T1000 (cell line): ENCODE data around the gene IFRD1.

Source experiments
- DNase-seq: peaks from one replicate; lab custom pipeline; 2025; ENCODE audit warnings: mixed read lengths; lab: John Stamatoyannopoulos, UW

IFRD1 gene, protein sequence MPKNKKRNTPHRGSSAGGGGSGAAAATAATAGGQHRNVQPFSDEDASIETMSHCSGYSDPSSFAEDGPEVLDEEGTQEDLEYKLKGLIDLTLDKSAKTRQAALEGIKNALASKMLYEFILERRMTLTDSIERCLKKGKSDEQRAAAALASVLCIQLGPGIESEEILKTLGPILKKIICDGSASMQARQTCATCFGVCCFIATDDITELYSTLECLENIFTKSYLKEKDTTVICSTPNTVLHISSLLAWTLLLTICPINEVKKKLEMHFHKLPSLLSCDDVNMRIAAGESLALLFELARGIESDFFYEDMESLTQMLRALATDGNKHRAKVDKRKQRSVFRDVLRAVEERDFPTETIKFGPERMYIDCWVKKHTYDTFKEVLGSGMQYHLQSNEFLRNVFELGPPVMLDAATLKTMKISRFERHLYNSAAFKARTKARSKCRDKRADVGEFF

DNA sequence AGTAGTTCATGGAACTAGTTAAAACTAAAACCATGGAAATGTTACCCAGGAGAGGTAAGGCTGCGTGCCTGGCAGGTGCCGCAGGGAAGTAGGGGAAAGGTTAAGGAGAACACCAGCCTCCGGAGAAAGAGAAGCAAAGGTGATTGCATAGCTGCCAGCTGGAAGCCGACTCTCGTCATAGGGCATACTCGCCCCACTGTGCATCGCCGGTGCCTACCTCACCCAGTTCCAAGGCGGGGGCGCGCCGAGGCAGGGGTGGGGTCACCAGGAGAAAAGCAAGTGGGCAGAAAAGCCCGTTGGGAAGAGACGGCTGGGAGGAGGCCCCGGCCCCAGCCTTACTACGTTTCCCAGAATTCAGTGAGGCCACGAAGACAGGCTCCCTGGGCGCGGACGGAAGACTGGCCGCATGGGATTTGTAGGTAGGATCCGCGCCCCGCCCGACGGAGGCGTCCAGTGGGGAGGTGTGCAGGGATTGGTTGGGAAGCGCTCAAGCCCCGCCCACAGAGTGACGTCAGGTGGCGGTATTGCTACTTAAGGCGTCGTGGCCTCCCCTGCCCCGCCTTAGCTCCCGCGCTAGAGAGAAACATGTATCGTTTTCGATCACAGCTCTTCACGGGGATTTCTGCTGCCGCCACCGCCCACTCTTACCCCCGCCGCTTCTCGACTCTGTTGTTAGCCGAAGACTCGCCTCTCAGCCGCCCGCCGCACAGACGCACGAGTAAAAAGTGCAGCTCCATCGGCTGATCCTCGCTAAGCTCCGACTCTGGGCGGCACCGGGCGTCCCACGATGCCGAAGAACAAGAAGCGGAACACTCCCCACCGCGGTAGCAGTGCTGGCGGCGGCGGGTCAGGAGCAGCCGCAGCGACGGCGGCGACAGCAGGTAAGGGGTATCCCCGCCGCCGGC is at the start of gene IFRD1:
IFRD1 (plus strand) TSS at position 559 of the 905 bp plus-strand sequence; CDS start at position 788, 229 bp downstream.
- peak; percentile 88 for DNase-seq

DNA sequence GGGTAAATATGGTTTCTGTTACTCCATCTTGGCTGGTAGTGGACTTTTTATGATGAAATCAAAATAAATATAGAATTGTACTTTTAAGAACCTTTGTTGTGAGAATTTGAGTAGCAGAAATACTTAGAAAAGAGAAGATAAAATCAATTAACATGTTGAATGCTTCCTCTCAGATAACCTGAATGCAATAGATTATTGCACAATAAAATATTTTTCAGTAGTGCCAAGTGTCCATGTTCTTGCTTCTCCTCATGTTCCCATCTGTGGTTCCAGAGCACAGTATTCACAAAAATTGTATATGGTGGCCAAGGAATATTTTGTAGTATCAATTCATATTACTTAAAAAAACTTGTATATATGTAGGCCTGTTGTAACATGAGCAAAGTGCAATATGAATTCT is 45.9 kb upstream of the IFRD1 start:
- DNase-seq, result no peak

DNA sequence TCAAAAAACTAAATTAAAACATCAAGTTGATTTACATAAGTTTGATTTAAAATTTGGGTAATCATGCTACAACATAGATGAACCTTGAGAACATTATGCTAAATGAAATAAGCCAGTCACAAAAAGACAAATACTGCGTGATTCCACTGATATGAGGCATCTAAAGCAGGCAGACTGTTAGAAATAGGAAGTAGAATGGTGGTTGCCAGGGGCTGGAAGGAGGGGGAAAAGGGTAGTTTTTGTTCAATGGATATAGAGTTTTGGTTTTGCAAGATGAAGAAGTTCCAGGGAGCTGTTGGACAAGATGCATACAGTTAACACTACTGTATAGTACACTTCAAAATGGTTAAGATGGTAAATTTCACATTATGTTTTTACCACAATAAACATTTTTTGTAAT is 45.0 kb upstream of the IFRD1 start:
- DNase-seq, result no peak

DNA sequence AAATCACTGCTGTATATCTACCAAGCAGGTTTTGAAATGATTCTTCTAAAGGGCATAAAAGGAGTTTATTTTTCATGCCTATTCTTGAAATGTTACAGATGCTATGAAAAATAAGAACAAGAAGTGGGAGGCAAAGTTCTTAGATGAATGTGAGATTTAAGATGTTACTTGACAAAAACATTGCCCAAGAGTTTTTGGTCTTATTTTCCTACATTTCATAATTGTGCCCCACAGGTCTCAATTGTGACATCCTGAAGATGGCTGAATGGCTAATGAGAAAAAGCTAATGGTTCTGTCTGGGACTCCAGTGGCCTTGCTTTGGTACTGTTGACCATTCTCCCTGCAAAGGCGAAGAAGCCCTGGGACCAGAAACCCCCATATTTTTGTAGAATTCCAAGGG is 43.0 kb upstream of the IFRD1 start:
- no peak for DNase-seq

DNA sequence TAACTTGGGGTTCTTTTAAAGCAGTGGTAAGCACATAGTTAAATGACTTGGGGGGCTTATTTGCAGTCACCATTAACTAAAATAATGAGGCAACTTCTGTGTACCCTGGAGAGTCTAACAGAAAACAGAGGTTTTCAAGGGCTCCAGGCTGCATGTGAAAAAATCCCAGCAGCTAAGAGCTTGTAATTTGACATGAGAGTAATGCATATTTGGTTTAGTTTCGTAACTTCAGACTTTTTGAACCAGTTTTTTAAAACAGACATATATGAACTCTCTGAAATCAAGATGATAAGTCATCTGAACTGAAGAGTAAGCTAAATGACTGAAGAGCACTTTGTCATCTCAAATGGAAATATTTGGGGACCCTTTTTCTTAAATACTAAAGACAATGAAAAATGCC is 40.2 kb upstream of the IFRD1 start:
- no peak for DNase-seq

DNA sequence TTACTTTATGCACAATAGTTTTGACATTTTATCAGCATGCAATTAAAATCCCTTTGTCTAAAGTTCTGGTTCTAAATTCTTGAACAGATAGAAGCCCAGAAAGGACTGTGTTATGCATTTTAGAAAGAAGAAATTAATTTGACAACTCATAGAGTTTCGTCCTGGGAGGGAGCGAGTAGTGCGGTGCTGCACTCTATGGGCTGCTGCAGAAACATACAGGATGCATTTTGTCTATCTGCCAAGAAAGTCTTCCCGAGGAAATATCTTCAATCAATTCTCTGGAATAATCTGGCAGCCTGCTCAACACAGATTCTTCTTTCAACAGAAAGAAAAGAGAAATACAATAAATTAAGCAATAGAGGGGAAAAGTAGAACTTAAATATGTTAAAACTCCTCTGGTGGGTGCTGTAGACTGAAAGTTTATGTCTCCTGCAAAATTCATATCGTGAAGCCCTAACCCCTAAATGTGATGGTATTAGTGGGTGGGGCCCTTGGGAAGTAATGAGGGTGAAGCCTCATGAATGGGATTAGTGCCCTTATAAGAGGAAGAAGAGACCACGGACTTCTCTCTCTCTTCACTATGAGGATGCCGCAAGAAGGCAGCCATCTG is 39.0 kb upstream of the IFRD1 start:
- DNase-seq, result no peak

DNA sequence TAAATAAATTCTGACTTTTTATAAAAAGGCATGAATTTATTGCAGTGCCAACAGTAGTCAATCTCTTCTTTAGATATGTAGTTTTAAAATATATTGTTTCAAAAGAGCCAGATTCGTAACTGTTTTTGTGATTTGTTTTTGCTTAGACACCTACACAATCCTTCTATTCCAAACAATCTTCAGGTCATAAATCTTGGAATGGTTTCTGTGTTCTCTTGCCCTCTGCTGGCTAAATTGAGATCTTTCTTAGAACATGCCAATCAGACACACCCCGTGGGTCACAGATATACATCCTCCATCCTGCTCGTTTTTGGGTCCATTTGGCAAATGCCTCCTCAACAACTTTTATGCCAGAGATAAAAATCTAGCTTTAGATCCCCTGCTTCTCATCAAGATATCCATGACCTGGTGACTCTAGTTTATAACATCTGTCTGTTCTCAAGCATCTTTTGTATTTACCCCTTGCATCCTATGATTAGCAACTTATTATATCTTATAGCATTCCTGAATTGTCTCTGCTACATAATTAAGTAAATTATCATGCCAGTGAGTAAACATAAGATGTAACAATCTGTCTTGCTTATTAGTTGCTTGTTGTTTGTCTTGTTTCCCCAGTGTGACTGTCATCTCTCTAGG is 35.3 kb upstream of the IFRD1 start:
- DNase-seq, result no peak

DNA sequence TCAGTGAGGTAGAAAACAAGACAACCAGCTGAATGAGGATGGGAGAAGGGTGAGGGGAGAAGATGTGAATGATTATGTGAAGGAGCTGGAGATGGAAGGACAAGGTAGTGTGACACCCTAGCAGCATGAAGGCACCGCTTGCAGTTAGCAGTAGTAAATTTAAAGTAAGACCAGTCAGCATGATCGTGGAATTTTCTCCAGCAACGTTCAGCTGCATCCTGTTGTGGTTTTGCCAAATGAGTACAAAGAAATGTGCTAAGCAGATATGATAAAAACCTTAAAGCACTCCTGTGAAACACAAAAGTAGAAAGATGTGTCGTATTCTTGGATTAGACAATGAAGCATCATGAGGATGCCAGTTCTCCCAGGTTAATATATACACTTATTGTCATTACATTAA is 34.1 kb upstream of the IFRD1 start:
- DNase-seq, result no peak

DNA sequence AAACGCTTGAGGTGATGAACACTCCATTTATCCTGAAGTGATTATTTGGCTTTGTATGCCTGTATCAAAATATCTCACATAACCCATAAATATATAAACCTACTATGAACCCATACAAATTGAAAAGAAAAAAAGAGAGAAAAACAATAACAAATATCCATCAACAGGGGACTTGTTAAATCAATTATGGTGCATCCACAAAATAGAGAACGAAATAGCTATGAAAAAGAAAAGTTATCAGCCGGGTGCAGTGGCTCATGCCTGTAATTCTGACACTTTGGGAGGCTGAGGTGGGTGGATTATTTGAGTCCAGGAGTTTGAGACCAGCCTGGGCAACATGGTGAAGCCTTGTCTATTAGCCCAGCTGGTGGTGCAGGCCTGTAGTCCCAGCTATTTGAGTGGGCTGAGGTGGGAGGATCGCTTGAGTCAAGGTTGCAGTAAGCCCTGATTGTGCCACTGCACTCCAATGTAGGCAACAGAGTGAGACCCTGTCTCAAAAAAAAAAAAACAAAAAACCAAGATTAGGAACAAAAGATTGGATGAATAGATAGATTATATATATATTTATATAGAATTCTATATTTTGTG is 30.6 kb upstream of the IFRD1 start:
- no peak for DNase-seq

DNA sequence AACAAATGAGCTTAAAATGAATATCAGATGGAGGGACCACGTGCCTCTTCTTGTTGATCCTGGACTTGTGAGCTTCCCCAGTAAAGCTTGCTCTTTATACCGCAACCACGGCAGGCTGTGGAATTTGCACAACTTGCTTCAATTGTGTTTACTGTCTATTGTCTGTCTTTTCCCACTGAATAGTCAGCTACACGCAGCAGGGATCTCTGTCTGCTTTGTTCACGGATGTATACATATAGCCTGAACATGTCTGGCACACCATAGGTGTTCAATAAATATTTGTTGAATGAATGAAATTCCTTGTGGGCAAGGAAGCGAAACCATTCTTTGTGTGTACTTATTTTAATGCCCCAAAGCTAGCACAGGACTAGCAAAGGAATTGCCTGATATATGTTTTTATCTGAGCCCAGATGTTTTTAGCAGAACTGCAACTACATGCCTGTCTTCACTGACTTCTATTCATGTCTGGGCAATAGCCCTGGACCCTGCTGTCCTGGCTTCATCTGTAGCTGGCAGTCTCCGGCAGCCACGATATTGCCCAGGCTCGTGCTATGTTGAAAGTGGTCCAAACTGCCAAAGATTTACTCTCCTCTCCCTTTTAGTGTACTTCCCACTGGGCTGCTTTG is 29.9 kb upstream of the IFRD1 start:
- no peak for DNase-seq

DNA sequence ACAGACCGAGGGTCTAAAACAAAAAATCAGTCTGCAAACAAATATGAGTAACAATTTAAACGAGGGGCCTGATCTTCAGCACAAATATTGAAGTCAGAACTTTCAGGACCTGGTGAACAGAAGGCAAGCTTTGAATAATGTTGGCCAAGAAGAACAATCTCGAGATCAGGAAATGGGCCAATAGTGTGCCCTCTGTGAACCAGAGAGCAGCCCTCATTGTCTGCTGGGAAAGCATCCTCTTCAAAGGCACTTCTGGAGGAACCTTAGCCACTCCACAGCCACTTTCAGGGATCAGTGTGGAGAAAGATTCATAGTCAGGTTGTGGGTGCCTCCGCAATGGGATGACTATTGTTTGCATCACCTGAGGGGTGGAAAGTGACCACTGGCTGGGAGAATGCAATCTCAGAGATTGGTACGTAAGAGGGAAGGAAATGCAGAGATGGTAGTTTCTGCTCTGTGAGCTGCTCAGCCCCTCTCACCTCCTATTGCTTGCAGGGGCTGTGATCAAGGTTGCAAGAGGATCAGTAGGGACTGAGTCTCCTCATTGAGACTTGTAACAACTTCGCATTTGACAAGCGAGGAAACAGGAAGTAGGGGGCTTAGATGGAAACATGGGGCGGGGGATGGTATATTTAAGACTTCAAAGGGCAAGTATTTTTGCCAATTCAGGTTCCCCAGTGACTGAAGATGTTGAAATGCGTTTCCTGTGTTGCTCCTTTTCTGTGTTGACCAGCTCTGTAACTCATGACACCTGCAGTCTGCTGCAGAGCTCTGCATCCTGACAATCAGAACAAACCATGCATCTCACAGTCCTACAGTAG is 28.4 kb upstream of the IFRD1 start:
- DNase-seq, result no peak

DNA sequence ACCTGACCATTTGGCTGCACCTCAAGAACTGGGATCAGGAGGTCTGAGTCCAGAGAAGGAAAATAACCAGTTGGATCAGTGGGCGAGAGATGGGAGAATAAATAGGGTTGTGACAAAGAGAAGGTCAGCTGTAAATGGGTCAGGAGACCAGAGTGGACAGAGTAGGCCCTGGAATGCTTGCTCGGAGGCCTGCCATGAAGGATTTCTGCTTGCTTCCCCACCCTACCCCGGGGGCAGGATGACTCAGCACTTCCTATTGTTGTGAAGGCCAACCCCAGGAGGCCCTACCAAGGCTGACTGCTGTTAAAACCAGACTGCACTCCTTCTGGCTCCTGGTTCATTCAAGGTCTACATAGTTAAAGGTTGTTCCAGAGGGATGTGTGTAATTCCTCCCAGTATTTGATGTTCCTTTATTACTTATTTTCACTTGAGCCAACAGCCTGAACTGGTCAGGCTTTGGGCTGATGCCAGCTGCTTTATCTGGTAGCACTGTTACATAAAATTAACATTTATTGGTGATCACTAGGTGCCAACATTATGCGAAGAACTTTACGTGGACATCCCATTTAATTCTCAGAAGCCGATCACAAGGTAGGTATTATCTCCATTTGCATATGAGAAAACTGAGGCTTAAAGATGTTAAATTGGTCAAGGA is 27.3 kb upstream of the IFRD1 start:
- DNase-seq, result peak; percentile 80

DNA sequence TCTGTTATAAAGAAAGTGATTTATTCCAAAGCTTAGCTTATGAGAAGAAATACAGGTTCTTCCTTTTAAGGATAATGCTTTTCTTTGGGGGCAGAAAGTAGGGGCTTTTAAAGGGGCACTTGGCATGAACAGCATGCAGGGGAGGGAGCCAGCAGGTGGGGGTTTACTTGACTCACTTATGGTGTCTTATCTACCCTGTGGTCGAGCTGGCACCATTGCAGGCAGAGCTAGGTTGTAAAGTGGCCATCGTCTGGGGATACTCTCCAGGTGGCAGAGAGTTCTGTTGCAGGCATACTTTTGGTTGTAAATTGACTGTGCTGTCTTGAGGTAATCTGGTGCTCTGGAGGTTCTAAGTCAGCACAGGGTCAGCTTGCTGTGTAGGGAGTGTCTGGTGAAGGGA is 26.3 kb upstream of the IFRD1 start:
- DNase-seq, result no peak

DNA sequence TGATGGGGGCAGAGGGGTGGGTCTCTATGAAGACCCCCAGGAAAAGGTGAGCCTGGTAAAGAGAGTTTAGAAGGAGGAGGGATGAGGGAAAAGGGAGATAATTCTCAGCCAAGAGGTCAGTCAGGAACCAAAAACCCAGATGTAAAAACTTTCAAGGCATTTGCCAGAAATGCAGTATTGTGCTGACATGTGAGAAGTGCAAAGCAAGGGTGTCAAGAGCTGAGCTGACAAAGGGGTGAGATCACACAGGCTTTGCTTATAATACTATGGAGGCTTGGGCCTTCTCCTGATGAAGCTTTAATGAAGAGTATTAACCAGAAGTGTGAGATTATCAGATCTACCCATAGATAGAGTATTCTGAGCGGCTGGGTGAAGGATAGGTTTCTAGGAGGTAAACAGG is 22.3 kb upstream of the IFRD1 start:
- no peak for DNase-seq

DNA sequence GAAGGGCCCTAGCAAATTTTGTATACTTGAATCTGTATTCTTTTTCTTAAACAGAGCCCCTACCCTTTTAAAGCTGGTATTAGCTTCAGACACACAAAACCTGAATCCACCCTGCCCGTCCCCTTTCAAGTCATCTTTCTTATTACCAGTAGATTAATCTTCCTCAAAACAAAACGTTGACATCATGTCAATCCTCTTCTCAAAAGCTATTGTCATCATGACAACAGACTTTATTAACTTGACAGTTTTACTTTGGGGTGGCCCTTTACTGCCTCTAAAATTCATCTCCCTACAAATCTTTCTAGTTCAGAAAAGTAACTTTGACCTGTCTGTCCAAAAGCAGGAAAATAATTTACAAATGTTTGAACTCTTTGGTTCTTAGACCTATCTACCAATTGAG is 21.5 kb upstream of the IFRD1 start:
- no peak for DNase-seq

DNA sequence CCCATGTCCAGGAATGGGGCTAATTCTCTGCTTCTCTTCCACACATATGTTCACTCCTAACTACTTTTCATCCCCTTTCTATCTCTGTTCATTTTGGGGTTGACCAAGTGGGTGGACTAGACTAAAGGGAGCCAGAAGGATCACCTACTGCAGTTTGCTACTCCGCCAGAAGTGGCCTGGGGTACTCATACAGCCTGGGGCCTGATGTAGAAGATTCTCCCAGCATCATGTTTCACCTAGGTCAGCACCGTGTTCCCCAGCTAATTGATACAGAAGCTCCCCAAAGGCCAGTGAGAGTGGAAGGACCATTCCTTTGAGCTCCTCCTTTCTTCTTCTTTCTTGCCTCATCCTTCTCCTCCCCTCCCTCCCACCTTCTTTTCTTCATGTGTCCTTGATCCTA is 19.6 kb upstream of the IFRD1 start:
- no peak for DNase-seq

DNA sequence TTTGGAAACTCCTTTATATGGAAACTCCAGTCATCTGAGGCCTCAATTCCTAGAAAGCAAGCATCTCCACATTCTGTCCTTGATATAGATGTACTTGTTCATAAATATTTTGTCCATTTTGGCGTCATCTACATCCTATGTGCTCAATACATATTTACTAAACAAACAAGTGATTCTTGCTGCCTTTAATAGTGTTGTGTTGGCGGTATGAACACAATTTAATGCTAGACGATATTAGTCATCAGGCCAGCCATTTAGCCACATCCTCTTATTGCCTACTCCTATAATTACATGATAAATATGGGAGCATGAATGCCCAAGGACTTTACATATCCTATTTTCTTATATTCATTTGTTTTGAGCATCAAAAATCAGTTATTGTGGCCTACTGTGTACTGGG is 18.5 kb upstream of the IFRD1 start:
- DNase-seq, result no peak

DNA sequence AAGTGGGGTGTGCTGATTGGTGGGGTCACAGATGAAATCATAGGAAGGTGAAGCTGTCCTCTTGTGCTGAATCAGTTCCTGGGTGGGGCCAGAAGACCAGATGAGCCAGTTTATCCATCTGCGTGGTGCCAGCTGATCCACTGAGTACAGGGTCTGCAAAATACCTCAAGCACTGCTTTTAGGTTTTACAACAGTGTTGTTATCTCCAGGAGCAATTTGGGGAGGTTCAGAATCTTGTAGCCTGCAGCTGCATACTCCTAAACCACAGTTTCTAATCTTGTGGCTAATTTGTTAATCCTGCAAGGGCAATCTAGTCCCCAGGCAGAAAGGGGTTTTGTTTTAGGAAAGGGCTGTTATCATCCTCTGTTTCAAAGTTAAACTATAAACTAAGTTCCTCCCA is 17.0 kb upstream of the IFRD1 start:
- no peak for DNase-seq

DNA sequence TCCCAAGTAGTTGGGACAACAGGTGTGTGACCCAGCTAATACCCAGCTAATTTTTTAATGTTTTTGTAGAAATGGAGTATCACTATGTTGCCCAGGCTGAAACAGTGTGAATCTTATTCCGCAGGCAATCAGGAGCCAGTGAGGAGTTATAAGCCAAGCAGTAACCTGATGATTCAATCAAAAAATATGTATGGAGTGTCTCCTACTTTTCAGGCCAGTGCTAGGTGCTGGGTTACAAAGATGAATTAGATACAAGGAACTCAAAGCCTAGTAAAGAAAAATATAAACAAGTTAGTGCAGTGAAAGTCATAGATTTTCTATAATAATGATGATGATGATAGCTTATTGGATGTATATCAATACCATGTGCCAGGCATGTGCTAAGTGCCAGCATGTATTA is 13.2 kb upstream of the IFRD1 start:
- DNase-seq, result no peak

DNA sequence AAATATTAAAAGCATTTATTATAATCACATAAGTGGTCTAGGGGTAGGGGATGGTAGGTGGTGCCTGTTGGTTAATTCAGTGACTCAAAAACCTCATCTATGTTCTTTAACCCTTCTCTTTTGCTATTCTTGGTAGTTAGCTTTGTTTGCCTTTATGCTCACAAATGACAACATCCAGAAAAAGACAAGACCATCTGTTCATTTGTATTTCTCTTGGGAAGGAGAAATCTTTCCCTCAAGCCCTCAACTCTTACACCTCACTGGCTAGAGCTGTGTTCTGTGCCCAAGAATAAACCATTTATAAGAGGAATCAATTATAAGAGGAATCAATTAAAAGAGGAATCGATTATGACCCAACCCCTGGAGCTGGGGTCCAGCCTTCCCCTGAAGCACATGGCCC is 10.8 kb upstream of the IFRD1 start:
- DNase-seq, result no peak
